K562 (cell line): ENCODE measurements around the gene GRPEL2. TPM values are rescaled to one million over a fixed set of nuclear protein-coding genes. Genes with fewer than 3 reads are reported as not detected.

Experiments
- CXXC5 ChIP-seq: fragments of 250-450 bp; sonication (Bioruptor Pico); IDR thresholded peaks from 2 replicates; pipeline ENCODE4 v1.8.0; 2022; ENCODE audit warnings: inconsistent platforms, mild to moderate bottlenecking, moderate library complexity
- ELF1 ChIP-seq: fragments of 200-800 bp; sonication (Bioruptor generic); IDR thresholded peaks from 2 replicates; pipeline ENCODE4 v1.6.1; 2016; ENCODE audit warnings: missing genetic modification characterization, missing compliant biosample characterization
- ELF4 ChIP-seq: fragments of 450-650 bp; formaldehyde crosslinking; IDR thresholded peaks from 2 replicates; pipeline ENCODE4 v1.4.0; 2022; ENCODE audit warnings: missing genetic modification characterization
- ESRRA ChIP-seq: fragments of 450-650 bp; IDR thresholded peaks from 2 replicates; pipeline ENCODE4 v1.6.1; 2014; ENCODE audit warnings: low read depth, mild to moderate bottlenecking, moderate library complexity, borderline replicate concordance
- MAFF ChIP-seq: IDR thresholded peaks from 2 replicates; pipeline ENCODE4 v1.6.1; 2012; ENCODE audit warnings: low read length, improper control_type of control experiment
- MTA3 ChIP-seq: fragments of 450-650 bp; formaldehyde crosslinking; IDR thresholded peaks from 2 replicates; pipeline ENCODE4 v1.6.1; 2017; ENCODE audit warnings: mild to moderate bottlenecking, borderline replicate concordance
- POLR2B ChIP-seq: fragments of 450-650 bp; IDR thresholded peaks from 2 replicates; pipeline ENCODE4 v1.6.1; 2018; ENCODE audit warnings: low read depth; ENCODE audit not compliant: partially characterized antibody
- SREBF1 ChIP-seq: fragments of 150-350 bp; IDR thresholded peaks from 2 replicates; pipeline ENCODE4 v1.6.1; 2014; ENCODE audit warnings: antibody characterized with exemption, low read depth, low read length, borderline replicate concordance
- TAF7 ChIP-seq: fragments of 450-650 bp; IDR thresholded peaks from 2 replicates; pipeline ENCODE4 v1.6.1; 2016; ENCODE audit warnings: missing genetic modification characterization, missing compliant biosample characterization
- TAL1 ChIP-seq: fragments of 450-650 bp; IDR thresholded peaks from 2 replicates; pipeline ENCODE4 v1.6.1; 2016; ENCODE audit warnings: mild to moderate bottlenecking
- TCF3 ChIP-seq: sonication (generic); formaldehyde crosslinking; IDR thresholded peaks from 2 replicates; pipeline ENCODE4 v1.4.0; 2020; ENCODE audit warnings: mild to moderate bottlenecking, missing genetic modification reagents
- TEAD4 ChIP-seq, 2 experiments: sonication (generic) in 1 of 2; formaldehyde crosslinking in 1 of 2; IDR thresholded peaks; 2 replicates each; pipeline versions ENCODE4 v1.6.1 to v1.8.0; 2012 to 2022; ENCODE audit warnings: borderline replicate concordance in 1 of 2, inconsistent platforms in 1 of 2, low read length in 1 of 2, mild to moderate bottlenecking in 1 of 2, missing genetic modification reagents in 1 of 2
- ZNF274 ChIP-seq: IDR thresholded peaks from 2 replicates; pipeline ENCODE4 v1.6.1; 2011; ENCODE audit warnings: low read depth, mild to moderate bottlenecking, low read length, moderate library complexity, borderline replicate concordance
- polyA plus RNA-seq, 8 experiments: library from polyadenylated mRNA; depleted of rRNA in 4 of 8; stranded (reverse) in 5 of 8; unstranded in 3 of 8; fragments of >200 nt; fragmentation: Nextera tagmentation in 2 of 8; fragmentation: Illumina TruSeq in 1 of 8; extraction: Ambion mirVana in 2 of 8; extraction: Trizol in 1 of 8; gene quantifications; 2 replicates each; pipeline versions ENCODE4 v1.2.1 to v1.2.3, GENCODE V29; 2011 to 2014; ENCODE audit warnings: inconsistent platforms in 1 of 8, missing spikeins in 1 of 8
- total RNA-seq, 7 experiments: library from RNA; depleted of rRNA in 6 of 7; stranded (reverse); fragments of >200 nt in 6 of 7; fragmentation: Illumina TruSeq in 2 of 7; extraction: Trizol in 2 of 7; gene quantifications; 2 replicates each; pipeline versions ENCODE4 v1.2.1 to v1.2.3, GENCODE V29; 2011 to 2021; ENCODE audit warnings: low replicate concordance in 1 of 7
- TF ChIP-seq, protein P1 (sequence below): sonication (generic); formaldehyde crosslinking; IDR thresholded peaks from 2 replicates; pipeline ENCODE4 v1.8.0; 2022; ENCODE audit warnings: mild to moderate bottlenecking, missing genetic modification reagents
- TF ChIP-seq, protein P2 (sequence below): fragments of 250-450 bp; sonication (Bioruptor Pico); IDR thresholded peaks from 2 replicates; pipeline ENCODE4 v1.5.0; 2022; ENCODE audit warnings: mild to moderate bottlenecking
- TF ChIP-seq, protein P3 (sequence below): fragments of 450-650 bp; IDR thresholded peaks from 2 replicates; pipeline ENCODE4 v1.7.1; 2018; ENCODE audit warnings: mild to moderate bottlenecking, low read depth; ENCODE audit not compliant: partially characterized antibody

Gene GRPEL2
- total and polyA plus RNA-seq, 9 of the 15 experiments (the other 6 are each of a cell fraction or from before 2014, with no cell fraction given): 11.2 to 40.5 (median 25.8) TPM

DNA sequence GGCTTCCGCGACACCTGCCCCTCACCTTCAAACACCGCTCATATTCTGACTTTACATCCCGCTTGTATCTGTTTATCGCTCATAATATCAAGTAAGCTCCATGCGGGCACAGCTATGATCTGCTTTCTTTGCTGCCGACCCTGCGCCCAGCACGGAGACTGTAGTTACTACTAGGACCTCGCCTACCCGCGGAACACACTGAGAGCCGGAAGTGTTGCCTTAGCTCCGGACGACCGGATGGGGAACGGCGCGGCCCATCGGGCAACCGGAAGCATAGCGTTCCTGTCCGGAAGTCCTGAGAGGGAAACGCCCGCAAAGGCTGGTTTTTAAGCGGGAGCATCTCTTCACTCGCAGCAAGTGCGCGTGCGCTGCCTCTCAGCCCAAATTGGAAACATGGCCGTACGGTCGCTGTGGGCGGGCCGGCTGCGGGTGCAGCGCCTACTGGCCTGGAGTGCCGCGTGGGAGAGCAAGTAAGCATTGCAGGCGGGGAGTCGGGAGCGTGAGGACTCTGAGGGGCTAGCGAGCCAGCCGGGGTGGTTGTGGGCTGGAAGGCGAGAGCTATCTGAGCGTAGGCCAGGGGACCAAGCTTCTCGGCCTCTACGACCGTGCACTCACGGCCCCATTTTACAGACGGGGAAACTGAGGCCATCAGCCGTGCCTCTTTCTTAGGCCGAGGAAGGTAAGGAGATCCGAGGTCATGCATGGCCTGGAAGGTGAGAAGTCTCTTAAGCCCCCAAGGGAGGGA lies at the start of gene GRPEL2 (continued):
- TF ChIP-seq MTA3: peak; percentile 88; the same call in 1 of the 2 replicates
- peak; percentile 93 for TF ChIP-seq CXXC5
- TF ChIP-seq, protein P1, sequence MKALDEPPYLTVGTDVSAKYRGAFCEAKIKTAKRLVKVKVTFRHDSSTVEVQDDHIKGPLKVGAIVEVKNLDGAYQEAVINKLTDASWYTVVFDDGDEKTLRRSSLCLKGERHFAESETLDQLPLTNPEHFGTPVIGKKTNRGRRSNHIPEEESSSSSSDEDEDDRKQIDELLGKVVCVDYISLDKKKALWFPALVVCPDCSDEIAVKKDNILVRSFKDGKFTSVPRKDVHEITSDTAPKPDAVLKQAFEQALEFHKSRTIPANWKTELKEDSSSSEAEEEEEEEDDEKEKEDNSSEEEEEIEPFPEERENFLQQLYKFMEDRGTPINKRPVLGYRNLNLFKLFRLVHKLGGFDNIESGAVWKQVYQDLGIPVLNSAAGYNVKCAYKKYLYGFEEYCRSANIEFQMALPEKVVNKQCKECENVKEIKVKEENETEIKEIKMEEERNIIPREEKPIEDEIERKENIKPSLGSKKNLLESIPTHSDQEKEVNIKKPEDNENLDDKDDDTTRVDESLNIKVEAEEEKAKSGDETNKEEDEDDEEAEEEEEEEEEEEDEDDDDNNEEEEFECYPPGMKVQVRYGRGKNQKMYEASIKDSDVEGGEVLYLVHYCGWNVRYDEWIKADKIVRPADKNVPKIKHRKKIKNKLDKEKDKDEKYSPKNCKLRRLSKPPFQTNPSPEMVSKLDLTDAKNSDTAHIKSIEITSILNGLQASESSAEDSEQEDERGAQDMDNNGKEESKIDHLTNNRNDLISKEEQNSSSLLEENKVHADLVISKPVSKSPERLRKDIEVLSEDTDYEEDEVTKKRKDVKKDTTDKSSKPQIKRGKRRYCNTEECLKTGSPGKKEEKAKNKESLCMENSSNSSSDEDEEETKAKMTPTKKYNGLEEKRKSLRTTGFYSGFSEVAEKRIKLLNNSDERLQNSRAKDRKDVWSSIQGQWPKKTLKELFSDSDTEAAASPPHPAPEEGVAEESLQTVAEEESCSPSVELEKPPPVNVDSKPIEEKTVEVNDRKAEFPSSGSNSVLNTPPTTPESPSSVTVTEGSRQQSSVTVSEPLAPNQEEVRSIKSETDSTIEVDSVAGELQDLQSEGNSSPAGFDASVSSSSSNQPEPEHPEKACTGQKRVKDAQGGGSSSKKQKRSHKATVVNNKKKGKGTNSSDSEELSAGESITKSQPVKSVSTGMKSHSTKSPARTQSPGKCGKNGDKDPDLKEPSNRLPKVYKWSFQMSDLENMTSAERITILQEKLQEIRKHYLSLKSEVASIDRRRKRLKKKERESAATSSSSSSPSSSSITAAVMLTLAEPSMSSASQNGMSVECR (CRISPR knock-in tag): peak; percentile 80; the same call in 1 of the 2 replicates
- TF ChIP-seq MAFF: no peak
- peak; percentile 63; the same call in 1 of the 2 replicates for TF ChIP-seq ELF4 (CRISPR knock-in tag)
- peak; percentile 93 for TF ChIP-seq POLR2B
- TF ChIP-seq ZNF274: no peak
- 0 out of 2 replicates have a peak, but pooled peaks have one; percentile 29 for TF ChIP-seq TCF3 (CRISPR knock-in tag)
- peak; percentile 97 for TF ChIP-seq ELF1 (tag)
- peak; percentile 47; the same call in 1 of the 2 replicates for TF ChIP-seq TAF7 (tag)
- no peak; the same call in none of the 2 replicates for TF ChIP-seq TEAD4 (IDR thresholded peaks at IDR 0.05; ENCODE audit: low read length)
- TF ChIP-seq TEAD4 (CRISPR knock-in tag; IDR thresholded peaks at IDR 0.05; ENCODE audit: borderline replicate concordance): no peak
- no peak for TF ChIP-seq TAL1
- TF ChIP-seq ESRRA: peak; percentile 74
- TF ChIP-seq, protein P2, sequence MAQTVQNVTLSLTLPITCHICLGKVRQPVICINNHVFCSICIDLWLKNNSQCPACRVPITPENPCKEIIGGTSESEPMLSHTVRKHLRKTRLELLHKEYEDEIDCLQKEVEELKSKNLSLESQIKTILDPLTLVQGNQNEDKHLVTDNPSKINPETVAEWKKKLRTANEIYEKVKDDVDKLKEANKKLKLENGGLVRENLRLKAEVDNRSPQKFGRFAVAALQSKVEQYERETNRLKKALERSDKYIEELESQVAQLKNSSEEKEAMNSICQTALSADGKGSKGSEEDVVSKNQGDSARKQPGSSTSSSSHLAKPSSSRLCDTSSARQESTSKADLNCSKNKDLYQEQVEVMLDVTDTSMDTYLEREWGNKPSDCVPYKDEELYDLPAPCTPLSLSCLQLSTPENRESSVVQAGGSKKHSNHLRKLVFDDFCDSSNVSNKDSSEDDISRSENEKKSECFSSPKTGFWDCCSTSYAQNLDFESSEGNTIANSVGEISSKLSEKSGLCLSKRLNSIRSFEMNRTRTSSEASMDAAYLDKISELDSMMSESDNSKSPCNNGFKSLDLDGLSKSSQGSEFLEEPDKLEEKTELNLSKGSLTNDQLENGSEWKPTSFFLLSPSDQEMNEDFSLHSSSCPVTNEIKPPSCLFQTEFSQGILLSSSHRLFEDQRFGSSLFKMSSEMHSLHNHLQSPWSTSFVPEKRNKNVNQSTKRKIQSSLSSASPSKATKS (CRISPR knock-in tag): peak; percentile 57; the same call in 1 of the 2 replicates
- TF ChIP-seq, protein P3, sequence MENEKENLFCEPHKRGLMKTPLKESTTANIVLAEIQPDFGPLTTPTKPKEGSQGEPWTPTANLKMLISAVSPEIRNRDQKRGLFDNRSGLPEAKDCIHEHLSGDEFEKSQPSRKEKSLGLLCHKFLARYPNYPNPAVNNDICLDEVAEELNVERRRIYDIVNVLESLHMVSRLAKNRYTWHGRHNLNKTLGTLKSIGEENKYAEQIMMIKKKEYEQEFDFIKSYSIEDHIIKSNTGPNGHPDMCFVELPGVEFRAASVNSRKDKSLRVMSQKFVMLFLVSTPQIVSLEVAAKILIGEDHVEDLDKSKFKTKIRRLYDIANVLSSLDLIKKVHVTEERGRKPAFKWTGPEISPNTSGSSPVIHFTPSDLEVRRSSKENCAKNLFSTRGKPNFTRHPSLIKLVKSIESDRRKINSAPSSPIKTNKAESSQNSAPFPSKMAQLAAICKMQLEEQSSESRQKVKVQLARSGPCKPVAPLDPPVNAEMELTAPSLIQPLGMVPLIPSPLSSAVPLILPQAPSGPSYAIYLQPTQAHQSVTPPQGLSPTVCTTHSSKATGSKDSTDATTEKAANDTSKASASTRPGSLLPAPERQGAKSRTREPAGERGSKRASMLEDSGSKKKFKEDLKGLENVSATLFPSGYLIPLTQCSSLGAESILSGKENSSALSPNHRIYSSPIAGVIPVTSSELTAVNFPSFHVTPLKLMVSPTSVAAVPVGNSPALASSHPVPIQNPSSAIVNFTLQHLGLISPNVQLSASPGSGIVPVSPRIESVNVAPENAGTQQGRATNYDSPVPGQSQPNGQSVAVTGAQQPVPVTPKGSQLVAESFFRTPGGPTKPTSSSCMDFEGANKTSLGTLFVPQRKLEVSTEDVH: peak; percentile 96
- TF ChIP-seq SREBF1: 0 out of 2 replicates have a peak, but pooled peaks have one; percentile 16
